ENCODE results near the gene HOXD3.

The HOXD3 gene

DNA sequence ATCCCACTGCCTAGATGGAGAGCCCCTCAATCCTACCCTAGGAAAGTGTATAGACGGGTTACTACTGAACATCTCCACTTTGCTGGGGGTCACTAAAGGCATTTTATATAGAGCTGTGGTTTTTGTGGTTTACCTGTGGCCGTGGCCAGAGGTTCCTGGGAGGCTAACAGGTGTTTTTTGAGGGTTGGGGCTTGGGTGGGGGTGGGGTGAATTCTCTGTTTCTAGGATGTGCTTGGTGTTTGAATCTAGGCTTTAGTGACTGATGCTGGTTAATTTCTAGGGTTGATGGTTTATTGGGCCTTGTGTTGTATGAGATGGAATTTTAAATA is 19.9 kb upstream of the HOXD3 start:
- TF ChIP-seq, protein P1, sequence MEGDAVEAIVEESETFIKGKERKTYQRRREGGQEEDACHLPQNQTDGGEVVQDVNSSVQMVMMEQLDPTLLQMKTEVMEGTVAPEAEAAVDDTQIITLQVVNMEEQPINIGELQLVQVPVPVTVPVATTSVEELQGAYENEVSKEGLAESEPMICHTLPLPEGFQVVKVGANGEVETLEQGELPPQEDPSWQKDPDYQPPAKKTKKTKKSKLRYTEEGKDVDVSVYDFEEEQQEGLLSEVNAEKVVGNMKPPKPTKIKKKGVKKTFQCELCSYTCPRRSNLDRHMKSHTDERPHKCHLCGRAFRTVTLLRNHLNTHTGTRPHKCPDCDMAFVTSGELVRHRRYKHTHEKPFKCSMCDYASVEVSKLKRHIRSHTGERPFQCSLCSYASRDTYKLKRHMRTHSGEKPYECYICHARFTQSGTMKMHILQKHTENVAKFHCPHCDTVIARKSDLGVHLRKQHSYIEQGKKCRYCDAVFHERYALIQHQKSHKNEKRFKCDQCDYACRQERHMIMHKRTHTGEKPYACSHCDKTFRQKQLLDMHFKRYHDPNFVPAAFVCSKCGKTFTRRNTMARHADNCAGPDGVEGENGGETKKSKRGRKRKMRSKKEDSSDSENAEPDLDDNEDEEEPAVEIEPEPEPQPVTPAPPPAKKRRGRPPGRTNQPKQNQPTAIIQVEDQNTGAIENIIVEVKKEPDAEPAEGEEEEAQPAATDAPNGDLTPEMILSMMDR (IDR thresholded peaks at IDR 0.05; ENCODE audit: low read depth, low read length): no peak
- H3K27me3 ChIP-seq: no peaks in the 10 kb centered on the region
- no peaks in the 10 kb centered on the region for H3K9me3 ChIP-seq
- H3K36me3 ChIP-seq: no peaks in the 10 kb centered on the region
- no peak for DNase-seq
- peak overlapping the region; percentile 73 for H3K4me3 ChIP-seq (ENCODE audit: low read depth, low read length)
- peaks cover 7% of the 10 kb centered on the region; the same call in 1 of the 2 replicates for H3K4me1 ChIP-seq

DNA sequence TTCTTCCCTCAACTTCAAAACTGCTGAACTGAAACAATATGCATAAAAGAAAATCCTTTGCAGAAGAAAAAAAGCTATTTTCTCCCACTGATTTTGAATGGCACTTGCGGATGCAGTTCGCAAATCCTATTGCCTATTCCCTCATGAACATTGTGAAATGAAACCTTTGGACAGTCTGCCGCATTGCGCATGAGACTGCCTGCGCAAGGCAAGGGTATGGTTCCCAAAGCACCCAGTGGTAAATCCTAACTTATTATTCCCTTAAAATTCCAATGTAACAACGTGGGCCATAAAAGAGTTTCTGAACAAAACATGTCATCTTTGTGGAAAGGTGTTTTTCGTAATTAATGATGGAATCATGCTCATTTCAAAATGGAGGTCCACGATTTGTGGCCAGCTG is 19.2 kb upstream of the HOXD3 start:
- Histone ChIP-seq H3K4me1 (peaks cover 7% of the 10 kb centered on the region; the same call in 1 of the 2 replicates), H3K27me3 (no peaks in the 10 kb centered on the region), H3K4me3 (ENCODE audit: low read depth, low read length) (peak overlapping the region; percentile 73), H3K9me3 (no peaks in the 10 kb centered on the region), H3K36me3 (no peaks in the 10 kb centered on the region)
- TF ChIP-seq, protein P1 (IDR thresholded peaks at IDR 0.05; ENCODE audit: low read depth, low read length): no peak
- no peak for DNase-seq

DNA sequence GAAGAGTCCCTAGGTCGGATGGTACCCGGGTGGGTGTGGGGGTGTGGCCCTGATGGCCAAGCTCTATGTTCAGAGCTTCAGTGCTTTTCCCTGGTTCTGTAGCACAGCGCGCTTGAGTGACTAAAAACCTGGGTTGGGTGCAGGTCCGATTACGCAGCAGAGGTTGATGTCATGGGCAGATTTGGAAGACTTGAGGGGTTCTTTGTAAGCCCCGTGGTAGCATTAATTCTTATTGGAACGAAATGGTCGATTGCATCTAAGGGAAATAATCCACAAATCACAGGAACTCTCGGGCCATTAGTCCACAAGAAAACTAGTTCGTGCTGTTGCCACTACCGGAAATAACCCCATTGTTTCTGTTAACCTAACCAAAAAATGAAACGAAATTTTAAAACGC is 18.6 kb upstream of the HOXD3 start:
- H3K27me3 ChIP-seq: no peaks in the 10 kb centered on the region

DNA sequence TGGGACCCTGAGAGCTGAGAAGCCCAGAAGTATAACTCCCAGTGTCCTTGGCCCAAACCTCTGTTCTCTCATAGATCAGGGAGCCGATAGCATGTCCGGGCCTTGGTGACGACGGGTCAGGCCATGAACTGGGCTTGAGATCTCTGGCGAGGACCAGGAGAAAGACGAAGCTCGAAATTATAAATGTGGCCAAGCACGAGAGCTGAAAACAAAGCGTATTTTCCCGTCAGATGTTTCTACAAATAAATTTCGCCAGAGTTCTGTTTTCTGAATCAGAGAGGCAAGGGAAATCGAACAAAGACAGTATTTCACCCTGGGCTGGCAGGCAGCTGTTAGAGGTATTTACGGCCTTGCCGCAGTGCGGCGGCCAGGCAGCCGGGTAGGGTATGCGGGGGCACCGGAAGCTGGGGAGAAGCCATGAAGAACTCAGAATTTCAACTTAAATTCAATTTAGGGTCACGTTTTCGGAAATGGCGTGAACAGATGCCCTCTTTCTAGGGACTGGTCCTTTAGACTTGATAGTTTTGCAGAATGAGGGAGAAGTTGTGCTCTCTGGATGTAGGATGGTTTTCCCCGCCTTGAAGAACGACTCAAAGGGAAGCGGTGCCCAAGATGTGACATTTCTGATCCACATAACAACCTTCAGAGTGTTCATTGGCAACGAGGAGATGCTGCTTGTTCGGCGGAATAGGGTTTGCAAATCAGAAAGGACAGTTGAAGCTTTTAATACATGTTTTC is 18.0 kb upstream of the HOXD3 start:
- Histone ChIP-seq H3K9me3 (no peaks in the 10 kb centered on the region), H3K4me3 (ENCODE audit: low read depth, low read length) (no peak overlapping the region), H3K27me3 (no peaks in the 10 kb centered on the region), H3K36me3 (no peaks in the 10 kb centered on the region), H3K4me1 (peaks cover 7% of the 10 kb centered on the region; the same call in 1 of the 2 replicates)
- DNase-seq: no peak
- TF ChIP-seq, protein P1 (IDR thresholded peaks at IDR 0.05; ENCODE audit: low read depth, low read length): no peak

More for the DNA sequence above, 18.6 kb upstream of the HOXD3 start:
- Histone ChIP-seq H3K4me3 (ENCODE audit: low read depth, low read length) (no peak overlapping the region), H3K36me3 (no peaks in the 10 kb centered on the region), H3K9me3 (no peaks in the 10 kb centered on the region), H3K4me1 (peaks cover 7% of the 10 kb centered on the region; the same call in 1 of the 2 replicates)
- TF ChIP-seq, protein P1 (IDR thresholded peaks at IDR 0.05; ENCODE audit: low read depth, low read length): no peak
- DNase-seq: no peak

DNA sequence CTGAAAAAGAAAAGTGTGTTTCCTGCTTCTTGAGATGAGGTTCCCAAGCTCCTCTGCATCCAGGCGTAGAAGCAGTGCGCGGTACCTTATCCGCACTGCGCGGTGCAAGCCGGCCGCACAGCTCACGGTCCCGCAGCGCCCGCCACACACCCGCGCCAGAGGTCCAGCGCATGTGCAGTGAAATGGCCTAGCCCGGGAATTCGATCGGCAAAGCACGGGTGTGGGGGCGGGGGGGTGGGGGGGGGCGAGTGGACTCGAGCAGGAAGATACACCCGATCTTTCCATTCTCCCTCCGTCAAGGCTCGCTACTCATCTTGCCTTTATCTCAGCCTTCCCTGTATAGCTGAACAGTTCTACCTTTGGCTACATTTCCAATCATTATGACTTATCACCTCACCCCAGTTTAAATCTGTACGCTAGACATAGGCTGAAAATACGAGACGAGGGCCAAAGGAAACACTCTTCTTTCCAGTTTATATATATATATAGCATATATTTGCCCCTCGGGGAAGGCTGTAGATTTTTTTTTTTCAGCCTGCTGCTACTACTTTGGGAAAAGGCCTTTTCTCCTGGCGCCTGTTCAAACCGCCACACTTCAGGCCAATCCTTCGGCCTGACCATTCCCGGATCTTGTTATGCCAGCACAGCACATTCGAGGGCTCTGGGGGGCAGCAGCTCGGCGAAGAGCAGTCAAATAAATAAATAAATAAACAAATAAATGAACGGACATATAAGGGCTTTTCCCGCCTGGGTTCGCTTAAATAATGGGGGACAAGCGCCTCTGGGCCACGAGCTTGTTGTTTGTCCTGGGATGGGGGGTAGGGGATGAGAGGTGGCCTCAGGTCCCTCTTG is 17.2 kb upstream of the HOXD3 start:
- Histone ChIP-seq H3K4me1 (peaks cover 5% of the 10 kb centered on the region; the same call in 1 of the 2 replicates), H3K36me3 (no peaks in the 10 kb centered on the region), H3K27me3 (no peaks in the 10 kb centered on the region), H3K4me3 (ENCODE audit: low read depth, low read length) (peak overlapping the region; percentile 60), H3K9me3 (no peaks in the 10 kb centered on the region)
- TF ChIP-seq, protein P1 (IDR thresholded peaks at IDR 0.05; ENCODE audit: low read depth, low read length): no peak
- DNase-seq: peak; percentile 50
